Measurements from ENCODE around the gene TBC1D1. TPM values are rescaled to one million over a fixed set of nuclear protein-coding genes. Genes with fewer than 3 reads are reported as not detected.

The TBC1D1 gene
- total RNA-seq, 4 donors from 2014 or later = 15.9 to 24.0 (median 20.0) TPM

- TF ChIP-seq CTCF (IDR thresholded peaks at IDR 0.05) (no peak), POLR2A (IDR thresholded peaks at IDR 0.05) (no peak)
- intact Hi-C loops (cut with DNase I; ENCODE audit: low total_unique reads) = no loop called here
- 88 to 89% methylated on average over 10 of the region's 10 CpGs for WGBS, 2 donors
- no peak for DNase-seq (ENCODE audit: low spot score in 2 of 2)
- H3K4me3 ChIP-seq (ENCODE audit: low read depth, poor library complexity, severe bottlenecking) = no peak overlapping the region
Measured at GRCh38 chr4:37993806-37994205, 102.9 kb downstream of the TBC1D1 start.

DNA sequence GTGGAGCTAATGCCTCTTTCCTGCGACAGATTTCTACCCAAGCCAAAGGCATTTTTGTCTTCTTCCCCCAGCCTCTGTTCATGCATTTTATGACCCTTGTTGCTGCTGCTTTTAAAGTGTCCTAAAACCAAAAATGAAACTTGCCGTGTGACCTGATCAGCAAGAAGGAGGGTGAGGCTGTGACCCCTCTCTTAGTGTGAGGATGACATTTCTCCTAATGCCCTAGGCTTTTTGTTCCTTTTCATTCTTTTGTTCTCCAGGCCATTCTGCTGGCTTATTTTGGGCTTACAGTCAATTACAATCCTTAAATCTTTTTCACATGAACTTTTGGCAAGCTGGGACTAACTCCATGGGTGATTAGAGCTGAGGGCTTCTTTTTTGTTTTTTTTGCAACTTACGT lies 103.7 kb downstream of the TBC1D1 start:
- no peak overlapping the region for H3K4me3 ChIP-seq (ENCODE audit: low read depth, poor library complexity, severe bottlenecking)
- no peak for DNase-seq (ENCODE audit: low spot score in 2 of 2)
- intact Hi-C loops (cut with DNase I; ENCODE audit: low total_unique reads) = no loop called here
- WGBS, 2 donors = 55 to 76% methylated on average over 3 of the region's 3 CpGs
- no peak for TF ChIP-seq POLR2A (IDR thresholded peaks at IDR 0.05)
- no peak for TF ChIP-seq CTCF (IDR thresholded peaks at IDR 0.05)

GRCh38 chr4:37995299-37995821 lies 104.5 kb downstream of the TBC1D1 start:
- WGBS, 2 donors = 91 to 97% methylated on average over 5 of the region's 5 CpGs
- TF ChIP-seq CTCF (IDR thresholded peaks at IDR 0.05) = no peak
- no peak for TF ChIP-seq POLR2A (IDR thresholded peaks at IDR 0.05)
- DNase-seq (ENCODE audit: low spot score in 2 of 2) = no peak
- no peak overlapping the region for H3K4me3 ChIP-seq (ENCODE audit: low read depth, poor library complexity, severe bottlenecking)
- intact Hi-C loops (cut with DNase I; ENCODE audit: low total_unique reads) = no loop called here

DNA sequence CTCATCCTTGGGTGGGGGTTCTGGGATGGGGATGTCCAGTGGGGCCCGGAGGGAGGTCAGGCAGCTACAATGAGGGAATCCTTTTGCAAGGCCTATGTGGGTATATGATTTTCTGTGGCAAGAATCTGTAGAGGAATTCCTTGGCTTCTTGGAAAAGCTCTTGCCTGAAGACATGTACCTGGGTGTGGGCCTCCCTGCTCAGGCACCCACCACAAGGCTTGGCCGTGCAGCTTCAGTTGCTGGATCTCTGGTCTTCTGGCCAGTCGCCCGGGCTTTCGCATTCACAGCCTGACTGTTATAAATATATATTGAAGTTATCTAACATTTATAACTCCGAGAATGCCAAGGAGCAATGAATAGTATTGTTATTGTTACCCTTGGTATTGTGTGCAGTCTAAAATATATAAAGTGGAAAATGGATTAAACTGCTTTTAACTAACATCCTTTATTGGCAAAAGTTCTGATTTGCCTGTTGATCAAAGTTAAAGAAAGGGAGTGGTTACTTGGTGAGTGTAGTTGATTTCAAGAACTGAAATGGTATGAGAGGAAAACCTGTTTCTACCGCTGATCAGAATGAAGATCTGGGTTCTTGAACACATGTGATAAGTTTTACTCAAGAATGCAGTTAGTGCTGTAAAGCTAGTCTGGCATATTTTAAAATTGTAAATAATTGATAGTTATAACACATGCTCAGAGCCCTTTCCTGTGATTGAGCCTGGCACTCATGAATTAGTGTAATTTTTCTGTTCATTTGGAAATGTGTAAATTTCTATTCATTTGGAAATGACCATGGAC lies 105.3 kb downstream of the TBC1D1 start:
- TF ChIP-seq POLR2A (IDR thresholded peaks at IDR 0.05) (no peak), CTCF (IDR thresholded peaks at IDR 0.05) (no peak)
- no peak for DNase-seq (ENCODE audit: low spot score in 2 of 2)
- no peak overlapping the region for H3K4me3 ChIP-seq (ENCODE audit: low read depth, poor library complexity, severe bottlenecking)
- WGBS, 2 donors = 44 to 64% methylated on average over 7 of the region's 7 CpGs
- intact Hi-C loops (cut with DNase I; ENCODE audit: low total_unique reads) = no loop called here

GRCh38 chr4:37998226-37998625 lies 107.3 kb downstream of the TBC1D1 start:
- intact Hi-C loops (cut with DNase I; ENCODE audit: low total_unique reads) = no loop called here
- TF ChIP-seq CTCF (IDR thresholded peaks at IDR 0.05) = no peak
- TF ChIP-seq POLR2A (IDR thresholded peaks at IDR 0.05) = no peak
- no peak overlapping the region for H3K4me3 ChIP-seq (ENCODE audit: low read depth, poor library complexity, severe bottlenecking)
- no peak for DNase-seq (ENCODE audit: low spot score in 2 of 2)
- 79 to 87% methylated on average over 9 of the region's 9 CpGs for WGBS, 2 donors
